RWPE2 (cell line): Measurements from ENCODE around the gene GID8.

Experiments
- ATAC-seq: fragments of 200-7000 bp; cut with Tn5 transposase; 3 replicates; pipeline ENCODE4 v1.9.1; 2021; ENCODE audit warnings: low read depth
- DNase-seq: peaks from one replicate; pipeline ENCODE4 v3.0.0-alpha.2; 2020; ENCODE audit warnings: low spot score
- H3K27ac ChIP-seq: fragments of 450-650 bp; 2 replicates; pipeline ENCODE4 v1.5.1; 2017; ENCODE audit warnings: mild to moderate bottlenecking; ENCODE audit not compliant: poor library complexity, severe bottlenecking
- H3K27me3 ChIP-seq: fragments of 250-450 bp; sonication (Bioruptor Pico); 2 replicates; pipeline ENCODE4 v1.5.1; 2021; ENCODE audit warnings: mild to moderate bottlenecking, moderate library complexity; ENCODE audit not compliant: insufficient read depth, poor library complexity, severe bottlenecking
- H3K36me3 ChIP-seq: fragments of 250-450 bp; sonication (Bioruptor Pico); 2 replicates; pipeline ENCODE4 v1.5.1; 2020; ENCODE audit warnings: low read depth, mild to moderate bottlenecking, moderate library complexity
- H3K4me1 ChIP-seq: fragments of 250-450 bp; sonication (Bioruptor Pico); 2 replicates; pipeline ENCODE4 v1.5.1; 2021; ENCODE audit warnings: mild to moderate bottlenecking, moderate library complexity; ENCODE audit not compliant: insufficient read depth, poor library complexity, severe bottlenecking
- H3K4me3 ChIP-seq: fragments of 250-450 bp; sonication (Bioruptor Pico); 2 replicates; pipeline ENCODE4 v1.5.1; 2021; ENCODE audit warnings: mild to moderate bottlenecking, moderate library complexity; ENCODE audit not compliant: severe bottlenecking
- H3K9me3 ChIP-seq: fragments of 250-450 bp; sonication (Bioruptor Pico); 2 replicates; pipeline ENCODE4 v1.5.1; 2021; ENCODE audit warnings: mild to moderate bottlenecking, moderate library complexity; ENCODE audit not compliant: severe bottlenecking
- TF ChIP-seq, protein P1 (sequence below): fragments of 450-650 bp; IDR thresholded peaks from one replicate; pipeline ENCODE4 v1.5.1; 2017; ENCODE audit warnings: mild to moderate bottlenecking, moderate library complexity; ENCODE audit not compliant: poor library complexity, severe bottlenecking

The GID8 gene

DNA sequence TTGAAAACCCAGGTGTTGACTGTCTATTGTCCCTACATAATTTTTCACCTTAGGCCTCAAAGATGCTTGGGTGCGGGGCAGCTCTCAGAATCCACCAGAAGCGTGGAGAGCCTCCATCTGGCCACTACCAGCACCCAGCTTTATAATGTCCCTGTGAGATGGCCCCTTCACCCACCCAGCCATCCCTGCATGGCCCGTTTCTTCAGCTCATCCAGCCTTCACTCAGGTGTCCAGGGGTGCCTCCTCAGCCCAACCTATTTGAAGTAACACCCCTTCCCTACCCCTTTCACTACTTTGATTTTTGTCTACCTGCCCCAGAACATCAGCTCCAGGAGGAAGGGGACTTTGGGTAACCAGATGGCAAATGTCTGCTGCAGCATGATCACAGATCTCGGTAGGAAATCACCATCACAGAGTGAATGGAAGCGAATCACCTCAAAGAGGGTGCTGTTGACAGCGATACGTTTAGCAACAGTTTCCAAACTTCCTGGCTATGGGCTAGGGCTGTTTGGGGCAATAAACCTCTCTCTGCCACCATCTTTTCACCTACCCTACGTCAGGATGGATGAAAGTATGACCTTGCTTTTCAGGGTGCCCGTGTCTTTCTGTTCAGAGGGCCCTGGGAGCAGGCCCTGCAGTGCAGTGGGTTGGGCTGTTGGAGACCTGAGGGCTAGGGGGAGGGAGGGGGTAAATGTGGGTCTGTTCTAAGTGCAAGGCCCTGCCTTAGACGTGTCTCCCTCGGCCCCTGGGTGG lies 13.4 kb downstream of the GID8 start:
- H3K4me1 ChIP-seq: no peaks in the 10 kb centered on the region
- no peak overlapping the region for H3K4me3 ChIP-seq
- TF ChIP-seq, protein P1, sequence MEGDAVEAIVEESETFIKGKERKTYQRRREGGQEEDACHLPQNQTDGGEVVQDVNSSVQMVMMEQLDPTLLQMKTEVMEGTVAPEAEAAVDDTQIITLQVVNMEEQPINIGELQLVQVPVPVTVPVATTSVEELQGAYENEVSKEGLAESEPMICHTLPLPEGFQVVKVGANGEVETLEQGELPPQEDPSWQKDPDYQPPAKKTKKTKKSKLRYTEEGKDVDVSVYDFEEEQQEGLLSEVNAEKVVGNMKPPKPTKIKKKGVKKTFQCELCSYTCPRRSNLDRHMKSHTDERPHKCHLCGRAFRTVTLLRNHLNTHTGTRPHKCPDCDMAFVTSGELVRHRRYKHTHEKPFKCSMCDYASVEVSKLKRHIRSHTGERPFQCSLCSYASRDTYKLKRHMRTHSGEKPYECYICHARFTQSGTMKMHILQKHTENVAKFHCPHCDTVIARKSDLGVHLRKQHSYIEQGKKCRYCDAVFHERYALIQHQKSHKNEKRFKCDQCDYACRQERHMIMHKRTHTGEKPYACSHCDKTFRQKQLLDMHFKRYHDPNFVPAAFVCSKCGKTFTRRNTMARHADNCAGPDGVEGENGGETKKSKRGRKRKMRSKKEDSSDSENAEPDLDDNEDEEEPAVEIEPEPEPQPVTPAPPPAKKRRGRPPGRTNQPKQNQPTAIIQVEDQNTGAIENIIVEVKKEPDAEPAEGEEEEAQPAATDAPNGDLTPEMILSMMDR: no peak
- ATAC-seq (peak; percentile 4; the same call in 1 of the 3 replicates), DNase-seq (no peak)
- H3K27ac ChIP-seq: no peak overlapping the region
- H3K36me3 ChIP-seq: peaks cover 32% of the 10 kb centered on the region
- no peaks in the 10 kb centered on the region for H3K9me3 ChIP-seq
- H3K27me3 ChIP-seq: no peaks in the 10 kb centered on the region

DNA sequence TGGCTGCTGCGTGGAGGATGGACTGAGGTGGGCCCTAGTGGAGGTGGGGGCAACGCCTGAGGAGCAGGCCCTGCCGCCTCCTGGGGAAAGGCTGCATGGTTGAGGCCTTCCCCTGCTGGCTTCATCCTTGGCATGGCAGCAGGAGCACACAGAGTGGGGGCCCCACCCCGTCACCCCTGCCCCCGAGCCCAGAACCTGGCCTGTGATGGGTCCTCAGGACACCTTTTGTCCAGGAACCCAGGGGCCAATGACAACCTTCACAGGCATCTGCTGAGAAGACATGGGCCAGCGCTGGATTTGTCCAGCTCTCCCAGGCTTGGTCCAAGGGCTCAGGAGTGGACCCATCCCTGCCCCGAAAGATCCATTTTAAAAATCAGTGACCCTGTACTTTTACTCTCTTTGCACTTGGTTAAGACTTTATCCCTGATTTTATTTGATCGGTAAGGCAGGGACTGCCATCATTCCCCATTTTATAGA lies 14.0 kb downstream of the GID8 start:
- peak; percentile 82 for DNase-seq
- no peak for ATAC-seq
- Histone ChIP-seq H3K4me3 (no peak overlapping the region), H3K36me3 (peaks cover 26% of the 10 kb centered on the region), H3K27ac (no peak overlapping the region), H3K9me3 (no peaks in the 10 kb centered on the region), H3K27me3 (no peaks in the 10 kb centered on the region), H3K4me1 (no peaks in the 10 kb centered on the region)
- TF ChIP-seq, protein P1: no peak

DNA sequence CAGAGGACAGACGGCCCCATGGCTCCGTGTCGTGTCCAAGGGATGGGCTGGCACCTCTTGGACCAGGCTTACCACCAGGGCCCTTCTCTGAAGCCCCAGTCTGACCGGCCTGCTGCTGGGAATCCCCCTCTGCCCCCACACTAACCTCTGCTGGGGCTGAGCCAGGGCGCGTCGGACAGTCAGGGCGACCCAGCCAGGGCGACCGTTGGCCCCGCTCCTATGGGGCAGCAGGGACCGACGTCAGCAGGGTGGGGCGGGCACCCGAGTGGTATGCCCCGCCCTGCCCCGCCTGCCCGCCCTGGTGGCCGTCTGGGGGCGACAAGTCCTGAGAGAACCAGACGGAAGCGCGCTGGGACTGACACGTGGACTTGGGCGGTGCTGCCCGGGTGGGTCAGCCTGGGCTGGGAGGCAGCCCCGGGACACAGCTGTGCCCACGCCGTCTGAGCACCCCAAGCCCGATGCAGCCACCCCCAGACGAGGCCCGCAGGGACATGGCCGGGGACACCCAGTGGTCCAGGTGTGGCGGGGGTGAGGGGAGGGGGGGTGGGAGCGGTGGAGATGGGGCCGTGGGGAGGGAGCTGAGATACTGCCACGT lies 14.5 kb downstream of the GID8 start, which contains the start of gene SLC17A9:
Gene SLC17A9, plus strand, starts transcription at position 337 of the 595 bp plus-strand sequence. Its CDS starts 122 bp downstream, at position 459.
- ATAC-seq: peak; percentile 5; the same call in 1 of the 3 replicates
- Histone ChIP-seq H3K36me3 (peaks cover 20% of the 10 kb centered on the region), H3K4me3 (no peak within 1 kb of the TSS), H3K27ac (no peak within 1 kb of the TSS), H3K9me3 (no peaks in the 10 kb centered on the region), H3K27me3 (no peaks in the 10 kb centered on the region), H3K4me1 (no peaks in the 10 kb centered on the region)
- DNase-seq: peak; percentile 84
- TF ChIP-seq, protein P1: no peak

DNA sequence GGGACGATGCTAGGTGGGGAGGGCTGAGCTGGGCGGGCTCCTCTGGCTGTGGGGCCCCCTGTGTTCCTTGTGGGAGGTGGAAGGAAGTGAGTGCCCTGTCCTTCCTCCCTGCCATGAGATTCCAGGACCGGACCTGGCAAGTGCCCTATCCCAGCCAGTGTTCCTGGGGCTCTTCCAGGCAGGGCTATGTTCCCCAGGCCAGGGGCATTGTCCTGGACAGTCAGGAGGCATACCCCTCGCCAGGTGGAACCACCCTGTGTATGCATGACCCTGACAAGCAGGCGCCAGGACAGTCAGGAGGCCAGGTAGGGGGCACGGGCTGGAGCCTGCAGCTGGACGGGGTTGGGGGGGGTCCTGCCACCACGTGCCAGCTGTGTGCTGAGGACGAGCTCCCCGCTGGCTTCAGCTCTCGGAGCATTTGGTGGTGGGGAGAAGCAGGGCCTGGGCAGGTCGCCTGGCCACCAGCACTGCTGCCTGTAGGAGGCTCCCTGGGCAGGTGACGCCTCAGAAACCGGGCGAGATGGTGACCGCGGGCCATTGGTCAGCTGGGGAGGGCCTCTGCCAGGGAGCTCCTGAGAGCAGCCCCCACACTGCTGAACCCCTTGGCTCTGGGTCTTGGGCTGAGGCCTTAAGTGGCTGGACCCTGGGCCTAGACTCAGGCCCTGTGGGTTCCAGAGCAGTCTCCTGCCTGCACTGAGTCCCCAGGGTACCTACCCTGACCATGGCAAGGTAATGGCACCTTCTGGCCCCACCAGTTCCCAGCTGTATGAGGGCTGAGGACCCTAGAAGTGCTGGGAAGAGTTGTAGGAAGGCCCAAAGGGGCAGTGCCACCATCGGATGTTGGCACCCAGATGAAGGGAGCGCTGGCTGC lies 15.3 kb downstream of the GID8 start:
- Histone ChIP-seq H3K27ac (no peak overlapping the region), H3K36me3 (peaks cover 14% of the 10 kb centered on the region), H3K27me3 (no peaks in the 10 kb centered on the region), H3K9me3 (no peaks in the 10 kb centered on the region), H3K4me3 (no peak overlapping the region), H3K4me1 (no peaks in the 10 kb centered on the region)
- TF ChIP-seq, protein P1: no peak
- ATAC-seq (0 out of 3 replicates have a peak, but pooled peaks have one; percentile 6), DNase-seq (peak; percentile 82)
